ENCODE data around the gene XXYLT1.

- TF ChIP-seq SUZ12 (IDR thresholded peaks at IDR 0.05; ENCODE audit: extremely low read depth, insufficient read depth, insufficient read length) (no peak), ZNF274 (IDR thresholded peaks at IDR 0.05; ENCODE audit: low read depth, low read length) (no peak), YY1 (IDR thresholded peaks at IDR 0.05; ENCODE audit: insufficient read depth, insufficient read length) (no peak)
Measured at GRCh38 chr3:195148549-195148948, 122.4 kb downstream of the XXYLT1 start.
